Cardiac fibroblast (primary cell): Measurements from ENCODE around the gene TANGO2.

ENCODE experiments used
- DNase-seq, 2 donors: peaks; one replicate each; pipeline versions ENCODE4 v3.0.0 to v3.0.0-alpha.2; 2010; ENCODE audit warnings: low read depth in 2 of 2
- H3K4me3 ChIP-seq, 2 donors: replicated peaks in 1 of 2; 1 replicate in 1 of 2; 2 replicates in 1 of 2; pipeline ENCODE4 v1.5.1; 2011; ENCODE audit warnings: low read depth in 2 of 2, low read length in 2 of 2, mild to moderate bottlenecking in 2 of 2, moderate library complexity in 1 of 2
- CTCF ChIP-seq: IDR thresholded peaks from one replicate; pipeline ENCODE4 v1.5.1; 2011; ENCODE audit warnings: low read depth, mild to moderate bottlenecking, low read length, inconsistent platforms

Gene TANGO2

GRCh38 chr22:19974268-19974861 is 46.5 kb upstream of the TANGO2 start:
- TF ChIP-seq CTCF, result no peak
- peak; percentile 45 to 74 for DNase-seq
- no peak overlapping the region for H3K4me3 ChIP-seq

- TF ChIP-seq CTCF, result no peak
- peak in 1 of 2 donors; percentile 16 for DNase-seq
- H3K4me3 ChIP-seq, result no peak overlapping the region
Observed at GRCh38 chr22:19974935-19975706, 45.8 kb upstream of the TANGO2 start.

- H3K4me3 ChIP-seq, result no peak overlapping the region
Observed at GRCh38 chr22:19975707-19976035, 45.2 kb upstream of the TANGO2 start.

GRCh38 chr22:19976671-19977070 is 44.2 kb upstream of the TANGO2 start:
- no peak overlapping the region for H3K4me3 ChIP-seq
- no peak for DNase-seq
- no peak for TF ChIP-seq CTCF

More at GRCh38 chr22:19975707-19976035, 45.2 kb upstream of the TANGO2 start:
- DNase-seq, result no peak
- no peak for TF ChIP-seq CTCF

- no peak for DNase-seq
- TF ChIP-seq CTCF, result no peak
- no peak overlapping the region for H3K4me3 ChIP-seq
Observed at GRCh38 chr22:19977296-19978243, 43.3 kb upstream of the TANGO2 start.

GRCh38 chr22:19978748-19979147 is 42.2 kb upstream of the TANGO2 start:
- no peak for TF ChIP-seq CTCF
- no peak overlapping the region for H3K4me3 ChIP-seq
- DNase-seq, result no peak
